Stimulated activated CD8-positive, alpha-beta memory T cell treated with anti-CD3 and anti-CD28 coated beads, Interleukin-4, amount 100 ng/mL, for 24 hours (primary cell): ENCODE measurements around the gene BANF2.
"Not testable (repeated sequence)": the region's sequence is repeated elsewhere in the genome, so short reads cannot be mapped to it uniquely, and the experiment has no call there.

Experiments
- DNase-seq: peaks from one replicate; pipeline ENCODE4 v3.0.0-alpha.2; 2020; ENCODE audit warnings: low read depth

The BANF2 gene

GRCh38 chr20:17766226-17766625 lies 66.5 kb downstream of the BANF2 start:
- DNase-seq: no peak

- no peak for DNase-seq
These were observed 67.9 kb downstream of the BANF2 start for GRCh38 chr20:17767624-17768023.

- DNase-seq: no peak
These were observed 68.5 kb downstream of the BANF2 start for GRCh38 chr20:17768271-17768670.

- not testable (repeated sequence) for DNase-seq
These were observed 70.0 kb downstream of the BANF2 start for GRCh38 chr20:17769716-17770115.

GRCh38 chr20:17771206-17772004 lies 71.6 kb downstream of the BANF2 start:
- no peak for DNase-seq

- no peak for DNase-seq
These were observed 72.2 kb downstream of the BANF2 start for GRCh38 chr20:17772005-17772343.

- no peak for DNase-seq
These were observed 73.9 kb downstream of the BANF2 start for GRCh38 chr20:17773619-17774018.

- DNase-seq: no peak
These were observed 75.8 kb downstream of the BANF2 start for GRCh38 chr20:17775600-17775999.

GRCh38 chr20:17776551-17776950 lies 76.8 kb downstream of the BANF2 start:
- no peak for DNase-seq

- DNase-seq: not testable (repeated sequence)
These were observed 79.2 kb downstream of the BANF2 start for GRCh38 chr20:17779011-17779410.

- no peak for DNase-seq
These were observed 83.0 kb downstream of the BANF2 start for GRCh38 chr20:17782768-17783167.

GRCh38 chr20:17783671-17784070 lies 83.9 kb downstream of the BANF2 start:
- DNase-seq: no peak

GRCh38 chr20:17785007-17785406 lies 85.2 kb downstream of the BANF2 start:
- DNase-seq: no peak
